Activated naive CD8-positive, alpha-beta T cell treated with anti-CD3 and anti-CD28 coated beads, Interleukin-2, amount 10 ng/mL, durations not matched to agents 7 days and 5 days (primary cell): Measurements from ENCODE around the gene SOSTDC1. TPM values are rescaled to one million over a fixed set of nuclear protein-coding genes. Genes with fewer than 3 reads are reported as not detected.
"Not testable (repeated sequence)": the region's sequence is repeated elsewhere in the genome, so short reads cannot be mapped to it uniquely, and the experiment has no call there.

ENCODE experiments used
- ATAC-seq: fragments of 150-1000 bp; cut with Tn5 transposase; one replicate; pipeline ENCODE4 v1.10.0; 2021; ENCODE audit warnings: low read depth, moderate library complexity
- POLR2A ChIA-PET: fragments of 350-600 bp; sonication (Branson Sonifier 250); formaldehyde crosslinking; loops from one replicate; lab custom pipeline; 2021; ENCODE audit warnings: antibody characterized with exemption; lab: Charles Lee
- DNase-seq: peaks from one replicate; pipeline ENCODE4 v3.0.0; 2021
- H3K27ac Mint-ChIP-seq: one replicate; pipeline ENCODE4 v1.8.0; 2022; ENCODE audit warnings: mild to moderate bottlenecking, mixed read lengths
- H3K27me3 Mint-ChIP-seq: one replicate; pipeline ENCODE4 v1.8.0; 2022; ENCODE audit warnings: mild to moderate bottlenecking, moderate library complexity, mixed read lengths
- H3K36me3 Mint-ChIP-seq: one replicate; pipeline ENCODE4 v1.8.0; 2021; ENCODE audit warnings: mild to moderate bottlenecking, mixed read lengths
- H3K4me1 Mint-ChIP-seq: one replicate; pipeline ENCODE4 v1.8.0; 2021; ENCODE audit warnings: mixed read lengths
- H3K4me3 Mint-ChIP-seq: one replicate; pipeline ENCODE4 v1.8.0; 2022; ENCODE audit warnings: mild to moderate bottlenecking, moderate library complexity, mixed read lengths
- H3K9me3 Mint-ChIP-seq: one replicate; pipeline ENCODE4 v1.8.0; 2021; ENCODE audit warnings: mixed read lengths
- total RNA-seq, 2 experiments: library from RNA; stranded (reverse); gene quantifications; one replicate each; pipeline ENCODE4 v1.2.3, GENCODE V29; 2021

SOSTDC1 gene
- total RNA-seq = not detected

GRCh38 chr7:16465469-16466361, at the start of gene SOSTDC1:
Gene SOSTDC1 (minus strand): TSS chr7:16465738. CDS start chr7:16465668, 70 bp downstream.
- H3K27me3 Mint-ChIP-seq = peaks cover 6% of the 10 kb centered on the region
- no peak for DNase-seq
- H3K27ac Mint-ChIP-seq = no peak within 1 kb of the TSS
- POLR2A ChIA-PET = no interaction called here
- H3K4me3 Mint-ChIP-seq = no peak within 1 kb of the TSS
- H3K9me3 Mint-ChIP-seq = no peaks in the 10 kb centered on the region
- H3K36me3 Mint-ChIP-seq = no peaks in the 10 kb centered on the region
- H3K4me1 Mint-ChIP-seq = peaks cover 1% of the 10 kb centered on the region
- ATAC-seq = no peak

- Mint-ChIP-seq H3K4me3 (no peak overlapping the region), H3K27ac (no peak overlapping the region), H3K27me3 (peaks cover 2% of the 10 kb centered on the region), H3K9me3 (no peaks in the 10 kb centered on the region), H3K4me1 (no peaks in the 10 kb centered on the region), H3K36me3 (no peaks in the 10 kb centered on the region)
- POLR2A ChIA-PET = no interaction called here
- ATAC-seq (no peak), DNase-seq (no peak)
These were observed 49.2 kb upstream of the SOSTDC1 start for GRCh38 chr7:16514729-16515128.

GRCh38 chr7:16514271-16514670, 48.7 kb upstream of the SOSTDC1 start:
- H3K36me3 Mint-ChIP-seq = no peaks in the 10 kb centered on the region
- no peak overlapping the region for H3K27ac Mint-ChIP-seq
- no peak overlapping the region for H3K4me3 Mint-ChIP-seq
- ATAC-seq (no peak), DNase-seq (no peak)
- no peaks in the 10 kb centered on the region for H3K9me3 Mint-ChIP-seq
- peaks cover 2% of the 10 kb centered on the region for H3K27me3 Mint-ChIP-seq
- POLR2A ChIA-PET = no interaction called here
- H3K4me1 Mint-ChIP-seq = no peaks in the 10 kb centered on the region

GRCh38 chr7:16512097-16512496, 46.6 kb upstream of the SOSTDC1 start:
- H3K27ac Mint-ChIP-seq = no peak overlapping the region
- DNase-seq (no peak), ATAC-seq (no peak)
- POLR2A ChIA-PET = no interaction called here
- H3K4me3 Mint-ChIP-seq = no peak overlapping the region
- no peaks in the 10 kb centered on the region for H3K4me1 Mint-ChIP-seq
- H3K36me3 Mint-ChIP-seq = no peaks in the 10 kb centered on the region
- peaks cover 2% of the 10 kb centered on the region for H3K27me3 Mint-ChIP-seq
- H3K9me3 Mint-ChIP-seq = peaks cover 1% of the 10 kb centered on the region

- DNase-seq (no peak), ATAC-seq (no peak)
- Mint-ChIP-seq H3K36me3 (no peaks in the 10 kb centered on the region), H3K27ac (no peak overlapping the region), H3K9me3 (peaks cover 1% of the 10 kb centered on the region), H3K27me3 (no peaks in the 10 kb centered on the region), H3K4me1 (no peaks in the 10 kb centered on the region), H3K4me3 (no peak overlapping the region)
- POLR2A ChIA-PET = no interaction called here
These were observed 45.8 kb upstream of the SOSTDC1 start for GRCh38 chr7:16511314-16511713.

- ATAC-seq (no peak), DNase-seq (no peak)
- POLR2A ChIA-PET = no interaction called here
- Mint-ChIP-seq H3K4me3 (no peak overlapping the region), H3K9me3 (peaks cover 4% of the 10 kb centered on the region), H3K4me1 (no peaks in the 10 kb centered on the region), H3K27ac (no peak overlapping the region), H3K36me3 (no peaks in the 10 kb centered on the region), H3K27me3 (peaks cover 5% of the 10 kb centered on the region)
These were observed 44.3 kb upstream of the SOSTDC1 start for GRCh38 chr7:16509829-16510228.

GRCh38 chr7:16506422-16506821, 40.9 kb upstream of the SOSTDC1 start:
- H3K27me3 Mint-ChIP-seq, H3K36me3 Mint-ChIP-seq, ATAC-seq, H3K4me3 Mint-ChIP-seq, H3K4me1 Mint-ChIP-seq, H3K9me3 Mint-ChIP-seq, H3K27ac Mint-ChIP-seq, DNase-seq, POLR2A ChIA-PET: not testable (repeated sequence)

- Mint-ChIP-seq H3K27me3 (peaks cover 10% of the 10 kb centered on the region), H3K27ac (no peak overlapping the region), H3K4me3 (no peak overlapping the region), H3K36me3 (no peaks in the 10 kb centered on the region), H3K4me1 (no peaks in the 10 kb centered on the region), H3K9me3 (peaks cover 4% of the 10 kb centered on the region)
- ATAC-seq (no peak), DNase-seq (no peak)
- POLR2A ChIA-PET = no interaction called here
These were observed 38.5 kb upstream of the SOSTDC1 start for GRCh38 chr7:16504019-16504418.

- no peak overlapping the region for H3K27ac Mint-ChIP-seq
- ATAC-seq (no peak), DNase-seq (no peak)
- peaks cover 2% of the 10 kb centered on the region for H3K9me3 Mint-ChIP-seq
- POLR2A ChIA-PET = no interaction called here
- H3K36me3 Mint-ChIP-seq = no peaks in the 10 kb centered on the region
- H3K4me1 Mint-ChIP-seq = no peaks in the 10 kb centered on the region
- H3K4me3 Mint-ChIP-seq = no peak overlapping the region
- peaks cover 11% of the 10 kb centered on the region for H3K27me3 Mint-ChIP-seq
These were observed 36.8 kb upstream of the SOSTDC1 start for GRCh38 chr7:16502303-16502702.

GRCh38 chr7:16498122-16498521, 32.6 kb upstream of the SOSTDC1 start:
- Mint-ChIP-seq H3K4me3 (no peak overlapping the region), H3K27ac (no peak overlapping the region), H3K36me3 (no peaks in the 10 kb centered on the region), H3K9me3 (no peaks in the 10 kb centered on the region), H3K27me3 (peaks cover 9% of the 10 kb centered on the region), H3K4me1 (no peaks in the 10 kb centered on the region)
- POLR2A ChIA-PET = no interaction called here
- ATAC-seq (no peak), DNase-seq (no peak)

- no peak for DNase-seq
- peaks cover 5% of the 10 kb centered on the region for H3K4me1 Mint-ChIP-seq
- no peaks in the 10 kb centered on the region for H3K9me3 Mint-ChIP-seq
- H3K4me3 Mint-ChIP-seq = no peak overlapping the region
- peaks cover 8% of the 10 kb centered on the region for H3K27me3 Mint-ChIP-seq
- POLR2A ChIA-PET = no interaction called here
- H3K27ac Mint-ChIP-seq = no peak overlapping the region
- no peaks in the 10 kb centered on the region for H3K36me3 Mint-ChIP-seq
- ATAC-seq = no peak
These were observed 29.6 kb upstream of the SOSTDC1 start for GRCh38 chr7:16494955-16495719.

GRCh38 chr7:16494551-16494950, 29.0 kb upstream of the SOSTDC1 start:
- no peak for ATAC-seq
- POLR2A ChIA-PET = no interaction called here
- no peak overlapping the region for H3K4me3 Mint-ChIP-seq
- H3K27ac Mint-ChIP-seq = no peak overlapping the region
- H3K27me3 Mint-ChIP-seq = peaks cover 8% of the 10 kb centered on the region
- no peaks in the 10 kb centered on the region for H3K9me3 Mint-ChIP-seq
- no peak for DNase-seq
- peaks cover 5% of the 10 kb centered on the region for H3K4me1 Mint-ChIP-seq
- H3K36me3 Mint-ChIP-seq = no peaks in the 10 kb centered on the region

GRCh38 chr7:16493266-16493665, 27.7 kb upstream of the SOSTDC1 start:
- H3K27ac Mint-ChIP-seq = no peak overlapping the region
- peaks cover 5% of the 10 kb centered on the region for H3K27me3 Mint-ChIP-seq
- no peak overlapping the region for H3K4me3 Mint-ChIP-seq
- H3K9me3 Mint-ChIP-seq = no peaks in the 10 kb centered on the region
- ATAC-seq = no peak
- no peaks in the 10 kb centered on the region for H3K36me3 Mint-ChIP-seq
- DNase-seq = no peak
- peaks cover 5% of the 10 kb centered on the region for H3K4me1 Mint-ChIP-seq
- POLR2A ChIA-PET = no interaction called here
